Transverse colon (tissue), 4 donors: Measurements from ENCODE around the gene LGR6. TPM values are rescaled to one million over a fixed set of nuclear protein-coding genes. Genes with fewer than 3 reads are reported as not detected.

Experiments used
- DNase-seq: peaks from one replicate; pipeline ENCODE4 v3.0.0-alpha.2; 2019
- H3K27ac ChIP-seq, 4 donors: fragments of 200-600 bp; sonication (generic); 2 replicates each; pipeline ENCODE4 v1.5.1; 2016 to 2018; ENCODE audit warnings: inconsistent platforms in 4 of 4
- H3K27me3 ChIP-seq: fragments of 200-600 bp; sonication (generic); 2 replicates; pipeline ENCODE4 v1.5.1; 2017; ENCODE audit warnings: inconsistent platforms
- H3K36me3 ChIP-seq, 4 donors: fragments of 200-600 bp; sonication (generic); 2 replicates each; pipeline ENCODE4 v1.5.1; 2017 to 2019; ENCODE audit warnings: inconsistent platforms in 4 of 4
- H3K4me1 ChIP-seq, 4 donors: fragments of 200-600 bp; sonication (generic); 2 replicates each; pipeline ENCODE4 v1.5.1; 2017 to 2020; ENCODE audit warnings: inconsistent platforms in 4 of 4
- H3K4me3 ChIP-seq, 4 donors: fragments of 200-600 bp; sonication (generic); 1 replicate in 1 of 4; 2 replicates in 3 of 4; pipeline versions ENCODE4 v1.5.1 to v1.6.1; 2017 to 2019; ENCODE audit warnings: inconsistent platforms in 4 of 4
- H3K9me3 ChIP-seq, 2 donors: fragments of 200-600 bp; sonication (generic); 2 replicates each; pipeline ENCODE4 v1.5.1; 2017 to 2019; ENCODE audit warnings: inconsistent platforms in 2 of 2
- CTCF ChIP-seq, 5 experiments: fragments of 200-600 bp in 3 of 5; fragments of 450-650 bp in 2 of 5; sonication (generic) in 3 of 5; IDR thresholded peaks; 1 replicate in 2 of 5; 2 replicates in 3 of 5; pipeline ENCODE4 v1.5.1; 2016 to 2017; ENCODE audit warnings: antibody characterized with exemption in 5 of 5, inconsistent platforms in 3 of 5, mild to moderate bottlenecking in 2 of 5, moderate library complexity in 1 of 5
- EP300 ChIP-seq: sonication (generic); formaldehyde crosslinking; IDR thresholded peaks from one replicate; pipeline ENCODE4 v1.6.1; 2017; ENCODE audit warnings: antibody characterized with exemption, low read depth
- POLR2A ChIP-seq: fragments of 450-650 bp; IDR thresholded peaks from one replicate; pipeline ENCODE4 v1.6.1; 2016; ENCODE audit warnings: antibody characterized with exemption, mild to moderate bottlenecking, moderate library complexity
- POLR2AphosphoS5 ChIP-seq, 3 donors: sonication (generic); formaldehyde crosslinking; IDR thresholded peaks; one replicate each; pipeline ENCODE4 v1.6.1; 2016; ENCODE audit warnings: antibody characterized with exemption in 3 of 3
- WGBS, 2 donors: methylation state at CpG; one replicate each; pipeline ENCODE4 v1.1.5; 2018; ENCODE audit warnings: low coverage in 1 of 2; 5-methylcytosine and 5-hydroxymethylcytosine counted together
- in situ Hi-C, 4 donors: fragments of 200-750 bp; cut with MboI; loops; one replicate each; pipeline versions ENCODE4 v1.15.0 to v1.15.1; 2017; ENCODE audit warnings: low sequenced_read_pairs in 3 of 4, low pct_ligation_motif_present in 1 of 4, low pct_unique_long_range_greater_than_20kb in 1 of 4
- intact Hi-C: fragments of 100-400 bp; cut with DNase I; formaldehyde crosslinking; loops from one replicate; pipeline ENCODE4 v1.15.1; 2023; ENCODE audit warnings: low total_unique reads
- total RNA-seq, 4 donors: library from RNA; depleted of rRNA; stranded (reverse); fragments of >200 nt; gene quantifications; one replicate each; pipeline ENCODE4 v1.1.0, GENCODE V29; 2016

The LGR6 gene
- total RNA-seq, 4 donors from 2014 or later: 0.41 to 1.6 TPM; not detected in 2

GRCh38 chr1:202367271-202367670 is 173.7 kb downstream of the LGR6 start:
- no peak overlapping the region for H3K4me3 ChIP-seq
- no peak for DNase-seq
- H3K36me3 ChIP-seq: no peaks in the 10 kb centered on the region
- TF ChIP-seq POLR2A (no peak), EP300 (no peak), CTCF (IDR thresholded peaks at IDR 0.05) (no peak), POLR2AphosphoS5 (IDR thresholded peaks at IDR 0.05) (no peak)
- no peaks in the 10 kb centered on the region for H3K4me1 ChIP-seq
- no peaks in the 10 kb centered on the region for H3K27me3 ChIP-seq
- no peak overlapping the region for H3K27ac ChIP-seq
- intact Hi-C loops: no loop called here
- in situ Hi-C loops: no loop called here
- H3K9me3 ChIP-seq: no peaks in the 10 kb centered on the region
- WGBS, 2 donors: 90 to 91% methylated on average over 1 of the region's 1 CpG

Other genes with a start within 250 kb of the LGR6 start
- gene LMOD1, start 247.3 kb upstream of the LGR6 start, total RNA-seq: 100 to 1,000 TPM in 3 of 4 donors, 10 to 100 TPM in 1; 73.2 to 166 (median 115) TPM
- 10 to 100 TPM in 3 of 4 donors, 1 to 10 TPM in 1; 3.0 to 37.0 (median 33.7) TPM for gene TIMM17A, start 238.3 kb upstream of the LGR6 start, total RNA-seq
- 100 to 1,000 TPM; 118 to 285 (median 184) TPM for gene RNPEP, start 211.2 kb upstream of the LGR6 start, total RNA-seq
- 1,000 to 10,000 TPM in 1 of 4 donors, 100 to 1,000 TPM in 3; 581 to 1,486 (median 902) TPM for gene ELF3, start 183.2 kb upstream of the LGR6 start, total RNA-seq
- under 1 TPM in 2 of 4 donors, not detected in 2; 0.55 to 0.95 TPM for gene GPR37L1, start 70.9 kb upstream of the LGR6 start, total RNA-seq
- gene ARL8A, start 49.1 kb upstream of the LGR6 start, total RNA-seq: 10 to 100 TPM in 3 of 4 donors, 1 to 10 TPM in 1; 9.0 to 27.2 (median 21.6) TPM
- 10 to 100 TPM in 2 of 4 donors, 1 to 10 TPM in 1, not detected in 1; 5.2 to 32.5 (median 14.0) TPM for gene PTPN7, start 33.2 kb upstream of the LGR6 start, total RNA-seq
- gene UBE2T, start 148.1 kb downstream of the LGR6 start, total RNA-seq: 1 to 10 TPM in 3 of 4 donors, not detected in 1; 4.4 to 6.8 (median 4.8) TPM
- 100 to 1,000 TPM in 3 of 4 donors, 10 to 100 TPM in 1; 92.7 to 254 (median 137) TPM for gene PPP1R12B, start 154.9 kb downstream of the LGR6 start, total RNA-seq